ENCODE results near the gene COG3.

Gene COG3

DNA sequence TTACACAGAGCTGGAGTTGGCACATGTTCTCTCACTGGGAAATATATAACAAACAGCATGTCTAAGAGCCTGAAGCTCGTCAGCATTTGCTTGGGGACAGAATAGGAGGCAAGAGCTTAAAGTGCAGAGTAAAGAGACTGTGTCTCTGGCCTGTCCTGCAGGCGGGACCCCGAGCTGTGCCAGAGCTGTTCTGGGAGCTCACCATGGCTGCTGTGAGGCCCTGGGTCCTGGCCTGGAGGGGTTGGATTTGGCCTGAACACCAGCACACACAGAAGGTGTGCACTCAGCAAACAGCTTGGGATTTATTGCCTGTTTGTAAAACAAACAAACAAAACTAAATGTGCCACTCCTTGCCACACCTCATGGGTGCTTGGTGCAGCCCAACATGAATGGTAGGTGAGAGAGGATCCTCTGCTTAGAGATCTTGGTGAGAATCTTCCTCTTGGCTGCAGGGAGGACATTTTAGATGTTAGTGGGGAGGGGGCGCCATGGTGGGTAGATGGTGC, 89.9 kb downstream of the COG3 start:
- no peak for DNase-seq (ENCODE audit: low read depth, low spot score)
- no peak overlapping the region for H3K4me3 ChIP-seq
- no peak overlapping the region for H3K27ac ChIP-seq
- H3K9ac ChIP-seq (ENCODE audit: insufficient read length) = no peak overlapping the region
- TF ChIP-seq FOXP2 (optimal IDR thresholded peaks at IDR 0.05; ENCODE audit: control extremely low read depth, extremely low read length, insufficient read depth) (no peak), EZH2 (IDR thresholded peaks at IDR 0.05) (no peak), POLR2AphosphoS5 (IDR thresholded peaks at IDR 0.05; ENCODE audit: borderline replicate concordance, low read depth, low read length) (no peak)
- H3K36me3 ChIP-seq (ENCODE audit: insufficient read depth, low read length) = no peaks in the 10 kb centered on the region
- H3K9me3 ChIP-seq (ENCODE audit: low read depth, low read length) = no peaks in the 10 kb centered on the region

- H3K4me3 ChIP-seq = no peak overlapping the region
- DNase-seq (ENCODE audit: low read depth, low spot score) = no peak
- H3K9me3 ChIP-seq (ENCODE audit: low read depth, low read length) = no peaks in the 10 kb centered on the region
- no peak overlapping the region for H3K27ac ChIP-seq
- TF ChIP-seq POLR2AphosphoS5 (IDR thresholded peaks at IDR 0.05; ENCODE audit: borderline replicate concordance, low read depth, low read length) = no peak
- no peak for TF ChIP-seq EZH2 (IDR thresholded peaks at IDR 0.05)
- no peak for TF ChIP-seq FOXP2 (optimal IDR thresholded peaks at IDR 0.05; ENCODE audit: control extremely low read depth, extremely low read length, insufficient read depth)
- H3K36me3 ChIP-seq (ENCODE audit: insufficient read depth, low read length) = no peaks in the 10 kb centered on the region
- H3K9ac ChIP-seq (ENCODE audit: insufficient read length) = no peak overlapping the region
Observed at GRCh38 chr13:45564133-45564776, 99.5 kb downstream of the COG3 start.

GRCh38 chr13:45565331-45565730, 100.6 kb downstream of the COG3 start:
- H3K27ac ChIP-seq = no peak overlapping the region
- H3K4me3 ChIP-seq = no peak overlapping the region
- H3K9ac ChIP-seq (ENCODE audit: insufficient read length) = no peak overlapping the region
- no peaks in the 10 kb centered on the region for H3K36me3 ChIP-seq (ENCODE audit: insufficient read depth, low read length)
- no peaks in the 10 kb centered on the region for H3K9me3 ChIP-seq (ENCODE audit: low read depth, low read length)
- no peak for DNase-seq (ENCODE audit: low read depth, low spot score)
- TF ChIP-seq POLR2AphosphoS5 (IDR thresholded peaks at IDR 0.05; ENCODE audit: borderline replicate concordance, low read depth, low read length) (no peak), FOXP2 (optimal IDR thresholded peaks at IDR 0.05; ENCODE audit: control extremely low read depth, extremely low read length, insufficient read depth) (no peak)

- no peak overlapping the region for H3K27ac ChIP-seq
- no peaks in the 10 kb centered on the region for H3K36me3 ChIP-seq (ENCODE audit: insufficient read depth, low read length)
- TF ChIP-seq POLR2AphosphoS5 (IDR thresholded peaks at IDR 0.05; ENCODE audit: borderline replicate concordance, low read depth, low read length) (no peak), EZH2 (IDR thresholded peaks at IDR 0.05) (no peak), FOXP2 (optimal IDR thresholded peaks at IDR 0.05; ENCODE audit: control extremely low read depth, extremely low read length, insufficient read depth) (no peak)
- H3K4me3 ChIP-seq = no peak overlapping the region
- no peak for DNase-seq (ENCODE audit: low read depth, low spot score)
- H3K9ac ChIP-seq (ENCODE audit: insufficient read length) = no peak overlapping the region
- no peaks in the 10 kb centered on the region for H3K9me3 ChIP-seq (ENCODE audit: low read depth, low read length)
Observed at GRCh38 chr13:45575146-45575829, 110.5 kb downstream of the COG3 start.

GRCh38 chr13:45575830-45576180, 111.1 kb downstream of the COG3 start:
- H3K9ac ChIP-seq (ENCODE audit: insufficient read length) = no peak overlapping the region
- H3K36me3 ChIP-seq (ENCODE audit: insufficient read depth, low read length) = no peaks in the 10 kb centered on the region
- H3K27ac ChIP-seq = no peak overlapping the region
- DNase-seq (ENCODE audit: low read depth, low spot score) = no peak
- no peaks in the 10 kb centered on the region for H3K9me3 ChIP-seq (ENCODE audit: low read depth, low read length)
- H3K4me3 ChIP-seq = no peak overlapping the region
- TF ChIP-seq POLR2AphosphoS5 (IDR thresholded peaks at IDR 0.05; ENCODE audit: borderline replicate concordance, low read depth, low read length) = no peak

DNA sequence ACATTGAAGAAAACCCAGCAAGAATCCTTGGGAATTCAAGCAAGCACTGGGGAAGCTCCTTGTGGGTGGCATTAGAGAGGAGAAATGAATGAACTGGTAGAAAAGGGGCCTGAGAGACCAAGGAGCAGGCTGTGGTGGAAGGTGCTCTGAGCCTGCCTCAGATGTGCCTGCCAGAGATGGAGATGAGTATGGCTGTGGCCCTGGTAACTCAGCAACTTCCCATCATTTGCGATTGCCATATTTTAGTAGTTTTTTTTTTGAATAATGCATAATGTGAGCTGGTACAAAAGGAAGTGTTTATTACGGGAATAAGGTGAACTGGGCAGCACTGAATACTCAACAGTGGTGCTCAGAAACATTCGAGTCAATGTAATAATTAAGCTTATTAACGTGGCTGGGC, 111.7 kb downstream of the COG3 start:
- no peak overlapping the region for H3K9ac ChIP-seq (ENCODE audit: insufficient read length)
- no peak overlapping the region for H3K27ac ChIP-seq
- no peak for DNase-seq (ENCODE audit: low read depth, low spot score)
- no peaks in the 10 kb centered on the region for H3K36me3 ChIP-seq (ENCODE audit: insufficient read depth, low read length)
- TF ChIP-seq FOXP2 (optimal IDR thresholded peaks at IDR 0.05; ENCODE audit: control extremely low read depth, extremely low read length, insufficient read depth) = no peak
- no peak for TF ChIP-seq EZH2 (IDR thresholded peaks at IDR 0.05)
- no peak for TF ChIP-seq POLR2AphosphoS5 (IDR thresholded peaks at IDR 0.05; ENCODE audit: borderline replicate concordance, low read depth, low read length)
- H3K9me3 ChIP-seq (ENCODE audit: low read depth, low read length) = no peaks in the 10 kb centered on the region
- no peak overlapping the region for H3K4me3 ChIP-seq

GRCh38 chr13:45582408-45583076, 117.8 kb downstream of the COG3 start:
- Histone ChIP-seq H3K9me3 (ENCODE audit: low read depth, low read length) (no peaks in the 10 kb centered on the region), H3K36me3 (ENCODE audit: insufficient read depth, low read length) (no peaks in the 10 kb centered on the region), H3K4me3 (no peak overlapping the region), H3K27ac (no peak overlapping the region), H3K9ac (ENCODE audit: insufficient read length) (no peak overlapping the region)
- TF ChIP-seq FOXP2 (optimal IDR thresholded peaks at IDR 0.05; ENCODE audit: control extremely low read depth, extremely low read length, insufficient read depth) = no peak
- TF ChIP-seq EZH2 (IDR thresholded peaks at IDR 0.05) = no peak
- TF ChIP-seq POLR2AphosphoS5 (IDR thresholded peaks at IDR 0.05; ENCODE audit: borderline replicate concordance, low read depth, low read length) = no peak
- no peak for DNase-seq (ENCODE audit: low read depth, low spot score)

DNA sequence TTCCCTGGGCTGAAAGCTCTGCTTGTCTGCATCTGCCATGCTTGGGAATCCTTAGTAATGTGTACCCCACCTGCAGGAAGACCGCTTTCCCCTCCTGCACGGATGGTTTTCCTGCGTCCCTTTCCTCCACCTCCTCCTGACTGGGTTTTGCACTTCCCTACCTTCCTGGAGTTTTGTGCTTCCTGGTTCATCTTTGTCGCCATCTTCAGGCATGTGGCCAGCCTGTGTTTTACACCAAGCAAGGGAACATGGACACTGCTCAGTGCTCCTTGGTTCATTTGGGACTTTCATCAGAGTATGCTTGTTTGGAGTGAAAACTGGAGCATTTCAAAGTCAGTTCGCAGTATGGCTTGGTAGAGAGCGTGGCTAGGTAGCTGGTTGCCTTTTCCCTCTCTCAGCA, 120.1 kb downstream of the COG3 start:
- no peak for DNase-seq (ENCODE audit: low read depth, low spot score)
- H3K9ac ChIP-seq (ENCODE audit: insufficient read length) = no peak overlapping the region
- H3K9me3 ChIP-seq (ENCODE audit: low read depth, low read length) = no peaks in the 10 kb centered on the region
- H3K4me3 ChIP-seq = no peak overlapping the region
- H3K27ac ChIP-seq = no peak overlapping the region
- TF ChIP-seq FOXP2 (optimal IDR thresholded peaks at IDR 0.05; ENCODE audit: control extremely low read depth, extremely low read length, insufficient read depth) (no peak), EZH2 (IDR thresholded peaks at IDR 0.05) (no peak), POLR2AphosphoS5 (IDR thresholded peaks at IDR 0.05; ENCODE audit: borderline replicate concordance, low read depth, low read length) (no peak)
- no peaks in the 10 kb centered on the region for H3K36me3 ChIP-seq (ENCODE audit: insufficient read depth, low read length)

All from SK-N-MC (cell line).